Chondrocyte (in vitro differentiated cells): ENCODE results near the gene GNAT1. TPM values are rescaled to one million over a fixed set of nuclear protein-coding genes. Genes with fewer than 3 reads are reported as not detected.

Source experiments
- DNase-seq: peaks from one replicate; pipeline ENCODE4 v3.0.0; 2021; ENCODE audit warnings: mixed read lengths, low spot score
- H3K27ac Mint-ChIP-seq: one replicate; pipeline ENCODE4 v1.8.0; 2021; ENCODE audit warnings: mild to moderate bottlenecking, moderate library complexity, mixed read lengths; ENCODE audit not compliant: unreplicated experiment
- H3K27me3 Mint-ChIP-seq: 2 replicates; pipeline ENCODE4 v1.8.0; 2021; ENCODE audit warnings: low read depth, mixed read lengths
- H3K36me3 Mint-ChIP-seq: 2 replicates; pipeline ENCODE4 v1.8.0; 2021; ENCODE audit warnings: low read depth, mixed read lengths
- H3K4me1 Mint-ChIP-seq: 2 replicates; pipeline ENCODE4 v1.8.0; 2021; ENCODE audit warnings: low read depth, mild to moderate bottlenecking, mixed read lengths
- H3K4me3 Mint-ChIP-seq: one replicate; pipeline ENCODE4 v1.8.0; 2021; ENCODE audit warnings: mild to moderate bottlenecking, moderate library complexity, mixed read lengths; ENCODE audit not compliant: unreplicated experiment
- H3K9me3 Mint-ChIP-seq: 2 replicates; pipeline ENCODE4 v1.8.0; 2021; ENCODE audit warnings: low read depth, mixed read lengths
- total RNA-seq: library from RNA; stranded (reverse); gene quantifications from 3 replicates; pipeline ENCODE4 v1.2.1, GENCODE V29; 2021
- TF ChIP-seq, protein P1 (sequence below): fragments of 200-600 bp; sonication (generic); IDR thresholded peaks from 2 replicates; pipeline ENCODE4 v1.5.0; 2021; ENCODE audit warnings: antibody characterized with exemption, mild to moderate bottlenecking, moderate library complexity

Gene GNAT1
- total RNA-seq, 1 donor from 2014 or later = not detected

DNA sequence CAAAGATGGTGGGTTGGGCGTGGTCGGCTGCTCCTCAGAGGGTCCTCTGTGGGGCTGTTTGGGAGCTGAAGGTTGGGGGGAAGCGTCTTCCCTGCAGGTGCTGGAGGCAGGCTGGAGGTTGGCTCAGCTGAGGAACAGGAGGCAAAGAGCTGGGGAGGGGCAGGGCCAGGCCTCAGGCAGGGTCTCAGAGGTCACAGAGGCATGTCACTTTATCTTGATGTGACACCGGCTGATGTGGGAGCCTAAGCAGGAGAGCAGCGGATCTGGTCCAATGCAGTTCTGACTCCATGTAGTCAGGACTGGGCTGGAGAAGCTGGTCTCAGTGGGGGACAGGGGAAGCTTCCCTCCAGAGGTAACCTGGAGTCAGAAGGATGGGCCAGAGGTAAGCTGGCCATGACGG lies 7.7 kb upstream of the GNAT1 start:
- Mint-ChIP-seq H3K27me3 (no peaks in the 10 kb centered on the region), H3K4me3 (no peak overlapping the region), H3K9me3 (no peaks in the 10 kb centered on the region), H3K4me1 (no peaks in the 10 kb centered on the region), H3K27ac (no peak overlapping the region), H3K36me3 (peaks cover 11% of the 10 kb centered on the region)
- no peak for DNase-seq
- TF ChIP-seq, protein P1, sequence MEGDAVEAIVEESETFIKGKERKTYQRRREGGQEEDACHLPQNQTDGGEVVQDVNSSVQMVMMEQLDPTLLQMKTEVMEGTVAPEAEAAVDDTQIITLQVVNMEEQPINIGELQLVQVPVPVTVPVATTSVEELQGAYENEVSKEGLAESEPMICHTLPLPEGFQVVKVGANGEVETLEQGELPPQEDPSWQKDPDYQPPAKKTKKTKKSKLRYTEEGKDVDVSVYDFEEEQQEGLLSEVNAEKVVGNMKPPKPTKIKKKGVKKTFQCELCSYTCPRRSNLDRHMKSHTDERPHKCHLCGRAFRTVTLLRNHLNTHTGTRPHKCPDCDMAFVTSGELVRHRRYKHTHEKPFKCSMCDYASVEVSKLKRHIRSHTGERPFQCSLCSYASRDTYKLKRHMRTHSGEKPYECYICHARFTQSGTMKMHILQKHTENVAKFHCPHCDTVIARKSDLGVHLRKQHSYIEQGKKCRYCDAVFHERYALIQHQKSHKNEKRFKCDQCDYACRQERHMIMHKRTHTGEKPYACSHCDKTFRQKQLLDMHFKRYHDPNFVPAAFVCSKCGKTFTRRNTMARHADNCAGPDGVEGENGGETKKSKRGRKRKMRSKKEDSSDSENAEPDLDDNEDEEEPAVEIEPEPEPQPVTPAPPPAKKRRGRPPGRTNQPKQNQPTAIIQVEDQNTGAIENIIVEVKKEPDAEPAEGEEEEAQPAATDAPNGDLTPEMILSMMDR = no peak

DNA sequence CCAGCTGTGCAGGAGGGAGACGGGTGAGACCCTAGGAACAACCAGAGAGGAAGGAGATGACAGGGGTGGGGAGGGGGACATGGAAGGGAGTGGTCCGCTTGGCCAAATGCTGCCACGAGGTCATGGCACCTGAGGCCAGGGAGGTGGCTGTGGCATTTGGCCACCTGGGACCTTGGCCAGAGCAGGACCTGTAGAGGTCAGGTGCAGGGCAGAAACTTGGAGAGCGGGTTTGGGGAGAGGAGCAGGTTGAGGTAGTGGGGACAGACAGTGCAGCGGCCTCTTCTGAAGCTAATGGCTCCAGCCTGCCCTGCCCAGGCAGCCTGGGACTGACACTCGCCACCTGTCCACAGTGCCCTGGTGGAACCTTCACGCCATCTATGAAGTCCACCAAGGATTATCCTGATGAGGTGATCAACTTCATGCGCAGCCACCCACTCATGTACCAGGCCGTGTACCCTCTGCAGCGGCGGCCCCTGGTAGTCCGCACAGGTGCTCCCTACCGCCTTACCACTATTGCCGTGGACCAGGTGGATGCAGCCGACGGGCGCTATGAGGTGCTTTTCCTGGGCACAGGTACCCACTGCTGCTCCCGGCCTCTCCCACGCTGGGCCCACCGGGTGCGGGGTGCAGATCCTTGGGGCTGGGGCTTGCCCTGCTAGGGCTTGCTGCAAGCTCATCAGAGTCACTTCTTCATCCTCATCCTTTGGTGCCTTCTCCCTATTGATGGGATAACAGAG lies 7.0 kb upstream of the GNAT1 start:
- Mint-ChIP-seq H3K36me3 (peaks cover 11% of the 10 kb centered on the region), H3K4me3 (no peak overlapping the region), H3K27ac (no peak overlapping the region), H3K9me3 (no peaks in the 10 kb centered on the region), H3K4me1 (peaks cover 6% of the 10 kb centered on the region), H3K27me3 (no peaks in the 10 kb centered on the region)
- TF ChIP-seq, protein P1 = no peak
- no peak for DNase-seq

DNA sequence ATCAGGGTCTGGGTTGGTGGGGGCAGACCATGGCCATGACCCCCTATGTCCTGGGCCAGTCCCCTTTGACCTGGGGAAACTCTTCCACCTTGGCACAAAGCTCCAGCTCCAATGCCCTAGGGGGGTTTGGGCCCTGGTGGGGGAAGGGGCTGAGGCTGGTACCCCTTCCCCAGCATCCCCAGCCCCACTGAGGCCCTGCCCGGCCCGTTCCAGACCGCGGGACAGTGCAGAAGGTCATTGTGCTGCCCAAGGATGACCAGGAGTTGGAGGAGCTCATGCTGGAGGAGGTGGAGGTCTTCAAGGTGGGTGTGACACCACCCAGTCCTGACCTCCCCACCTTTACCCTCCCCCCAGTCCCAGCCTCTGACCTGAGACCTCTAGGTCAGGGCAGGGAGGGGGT lies 6.2 kb upstream of the GNAT1 start:
- H3K4me1 Mint-ChIP-seq = peaks cover 6% of the 10 kb centered on the region
- peaks cover 11% of the 10 kb centered on the region for H3K36me3 Mint-ChIP-seq
- no peak overlapping the region for H3K27ac Mint-ChIP-seq
- TF ChIP-seq, protein P1 = no peak
- H3K9me3 Mint-ChIP-seq = no peaks in the 10 kb centered on the region
- no peak overlapping the region for H3K4me3 Mint-ChIP-seq
- no peak for DNase-seq
- no peaks in the 10 kb centered on the region for H3K27me3 Mint-ChIP-seq

DNA sequence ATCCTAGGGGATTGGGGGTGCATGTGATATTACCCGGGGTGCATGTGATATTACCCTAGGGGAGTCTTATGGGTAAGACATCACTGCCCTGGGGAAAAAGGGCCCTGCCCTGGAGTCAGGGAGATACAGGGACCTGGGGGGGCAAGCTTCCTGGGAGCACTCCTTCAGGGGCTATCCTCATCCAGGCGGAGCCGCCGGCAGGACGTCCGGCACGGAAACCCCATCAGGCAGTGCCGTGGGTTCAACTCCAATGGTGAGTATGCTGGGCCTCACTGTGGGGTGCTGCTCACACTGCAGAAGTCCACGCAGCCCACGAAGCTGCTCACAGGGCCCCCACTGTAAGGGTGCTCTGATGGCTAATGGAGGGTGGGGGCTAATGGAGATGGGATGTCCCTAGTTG lies 5.3 kb upstream of the GNAT1 start:
- no peaks in the 10 kb centered on the region for H3K27me3 Mint-ChIP-seq
- H3K9me3 Mint-ChIP-seq = no peaks in the 10 kb centered on the region
- peaks cover 6% of the 10 kb centered on the region for H3K4me1 Mint-ChIP-seq
- H3K36me3 Mint-ChIP-seq = peaks cover 9% of the 10 kb centered on the region
- DNase-seq = no peak
- no peak overlapping the region for H3K4me3 Mint-ChIP-seq
- no peak overlapping the region for H3K27ac Mint-ChIP-seq
- TF ChIP-seq, protein P1 = no peak

DNA sequence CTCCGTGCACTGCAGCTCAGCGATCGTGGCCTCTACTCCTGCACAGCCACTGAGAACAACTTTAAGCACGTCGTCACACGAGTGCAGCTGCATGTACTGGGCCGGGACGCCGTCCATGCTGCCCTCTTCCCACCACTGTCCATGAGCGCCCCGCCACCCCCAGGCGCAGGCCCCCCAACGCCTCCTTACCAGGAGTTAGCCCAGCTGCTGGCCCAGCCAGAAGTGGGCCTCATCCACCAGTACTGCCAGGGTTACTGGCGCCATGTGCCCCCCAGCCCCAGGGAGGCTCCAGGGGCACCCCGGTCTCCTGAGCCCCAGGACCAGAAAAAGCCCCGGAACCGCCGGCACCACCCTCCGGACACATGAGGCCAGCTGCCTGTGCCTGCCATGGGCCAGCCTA lies 3.7 kb upstream of the GNAT1 start:
- Mint-ChIP-seq H3K4me1 (peaks cover 6% of the 10 kb centered on the region), H3K4me3 (no peak overlapping the region), H3K27me3 (no peaks in the 10 kb centered on the region), H3K9me3 (no peaks in the 10 kb centered on the region), H3K27ac (no peak overlapping the region), H3K36me3 (peaks cover 6% of the 10 kb centered on the region)
- TF ChIP-seq, protein P1 = no peak
- DNase-seq = no peak
